GM18861 (cell line): ENCODE results near the gene DTX3.
"Not testable (repeated sequence)": the region's sequence is repeated elsewhere in the genome, so short reads cannot be mapped to it uniquely, and the experiment has no call there.

Experiments used
- ATAC-seq: cut with Tn5 transposase; IDR thresholded peaks from one replicate; pipeline ENCODE4 v1.9.1; 2021; ENCODE audit not compliant: unreplicated experiment

The DTX3 gene

GRCh38 chr12:57604454-57604991 is at the start of gene DTX3:
DTX3 (plus strand) TSS chr12:57604824; CDS start chr12:57606518, 1,694 bp downstream.
- ATAC-seq, result no peak

GRCh38 chr12:57554897-57555296 is 49.7 kb upstream of the DTX3 start:
- ATAC-seq, result no peak

GRCh38 chr12:57558864-57559263 is 45.8 kb upstream of the DTX3 start:
- ATAC-seq, result no peak

GRCh38 chr12:57560516-57560915 is 44.1 kb upstream of the DTX3 start:
- no peak for ATAC-seq

GRCh38 chr12:57561117-57561516 is 43.5 kb upstream of the DTX3 start:
- ATAC-seq, result not testable (repeated sequence)

- no peak for ATAC-seq
Measured at GRCh38 chr12:57563358-57563757, 41.3 kb upstream of the DTX3 start.

GRCh38 chr12:57564178-57564740 is 40.4 kb upstream of the DTX3 start:
- ATAC-seq, result no peak

- ATAC-seq, result no peak
Measured at GRCh38 chr12:57568838-57569237, 35.8 kb upstream of the DTX3 start.

- no peak for ATAC-seq
Measured at GRCh38 chr12:57569858-57570257, 34.8 kb upstream of the DTX3 start.

- ATAC-seq, result not testable (repeated sequence)
Measured at GRCh38 chr12:57570438-57570837, 34.2 kb upstream of the DTX3 start.

- ATAC-seq, result no peak
Measured at GRCh38 chr12:57571926-57572762, 32.5 kb upstream of the DTX3 start.

GRCh38 chr12:57574795-57575194 is 29.8 kb upstream of the DTX3 start:
- ATAC-seq, result no peak

GRCh38 chr12:57575771-57576612 is 28.6 kb upstream of the DTX3 start:
- no peak for ATAC-seq

GRCh38 chr12:57576613-57577160 is 27.9 kb upstream of the DTX3 start:
- no peak for ATAC-seq

- ATAC-seq, result no peak
Measured at GRCh38 chr12:57577981-57578758, 26.5 kb upstream of the DTX3 start.

- ATAC-seq, result no peak
Measured at GRCh38 chr12:57579011-57579410, 25.6 kb upstream of the DTX3 start.

- ATAC-seq, result no peak
Measured at GRCh38 chr12:57579677-57580465, 24.8 kb upstream of the DTX3 start.

GRCh38 chr12:57580466-57580795 is 24.2 kb upstream of the DTX3 start:
- no peak for ATAC-seq

- ATAC-seq, result no peak
Measured at GRCh38 chr12:57581802-57582201, 22.8 kb upstream of the DTX3 start.

- ATAC-seq, result no peak
Measured at GRCh38 chr12:57582440-57582839, 22.2 kb upstream of the DTX3 start.
